Breast epithelium (tissue), 4 donors: Measurements from ENCODE around the gene PLPP1. TPM values are rescaled to one million over a fixed set of nuclear protein-coding genes. Genes with fewer than 3 reads are reported as not detected.
"Not testable (repeated sequence)": the region's sequence is repeated elsewhere in the genome, so short reads cannot be mapped to it uniquely, and the experiment has no call there.

Experiments
- DNase-seq, 2 donors: peaks; one replicate each; pipeline ENCODE4 v3.0.0-alpha.2; 2019; ENCODE audit warnings: low spot score in 2 of 2
- H3K27ac ChIP-seq, 2 donors: fragments of 200-600 bp; sonication (generic) in 1 of 2; one replicate each; pipeline ENCODE4 v1.5.1; 2016 to 2019; ENCODE audit warnings: mild to moderate bottlenecking in 1 of 2
- H3K27me3 ChIP-seq, 2 donors: fragments of 200-600 bp; sonication (generic) in 1 of 2; one replicate each; pipeline versions ENCODE4 v1.5.1 to v1.6.0; 2017 to 2019; ENCODE audit warnings: control low read depth in 1 of 2, mild to moderate bottlenecking in 1 of 2
- H3K36me3 ChIP-seq: fragments of 200-600 bp; one replicate; pipeline ENCODE4 v1.5.1; 2019
- H3K4me1 ChIP-seq, 2 donors: fragments of 200-600 bp; sonication (generic); one replicate each; pipeline ENCODE4 v1.5.1; 2016 to 2019; ENCODE audit warnings: control low read depth in 1 of 2
- H3K4me3 ChIP-seq, 3 donors: fragments of 200-600 bp; sonication (generic); 1 replicate in 2 of 3; 2 replicates in 1 of 3; pipeline ENCODE4 v1.5.1; 2016 to 2019; ENCODE audit warnings: mild to moderate bottlenecking in 3 of 3, moderate library complexity in 2 of 3
- H3K9me3 ChIP-seq, 2 donors: fragments of 200-600 bp; sonication (generic) in 1 of 2; one replicate each; pipeline ENCODE4 v1.5.1; 2016 to 2019; ENCODE audit warnings: control low read depth in 1 of 2
- POLR2A ChIP-seq: fragments of 450-650 bp; IDR thresholded peaks from one replicate; pipeline ENCODE4 v1.6.1; 2016; ENCODE audit warnings: antibody characterized with exemption, mild to moderate bottlenecking, moderate library complexity
- POLR2AphosphoS5 ChIP-seq, 3 donors: sonication (generic); formaldehyde crosslinking; IDR thresholded peaks; one replicate each; pipeline ENCODE4 v1.6.1; 2017; ENCODE audit warnings: antibody characterized with exemption in 3 of 3
- intact Hi-C: fragments of 100-400 bp; cut with DNase I; formaldehyde crosslinking; loops from one replicate; pipeline ENCODE4 v1.15.1; 2023; ENCODE audit warnings: low total_unique reads
- total RNA-seq, 3 donors: library from RNA; depleted of rRNA; stranded (reverse); fragments of >200 nt; gene quantifications; one replicate each; pipeline ENCODE4 v1.1.0, GENCODE V29; 2016
- TF ChIP-seq, protein P1 (sequence below), 3 donors: fragments of 450-650 bp; IDR thresholded peaks; one replicate each; pipeline ENCODE4 v1.5.1; 2016 to 2017; ENCODE audit warnings: antibody characterized with exemption in 3 of 3, mild to moderate bottlenecking in 3 of 3, moderate library complexity in 3 of 3

PLPP1 gene
- total RNA-seq, 3 donors from 2014 or later: 177 to 339 (median 237) TPM

DNA sequence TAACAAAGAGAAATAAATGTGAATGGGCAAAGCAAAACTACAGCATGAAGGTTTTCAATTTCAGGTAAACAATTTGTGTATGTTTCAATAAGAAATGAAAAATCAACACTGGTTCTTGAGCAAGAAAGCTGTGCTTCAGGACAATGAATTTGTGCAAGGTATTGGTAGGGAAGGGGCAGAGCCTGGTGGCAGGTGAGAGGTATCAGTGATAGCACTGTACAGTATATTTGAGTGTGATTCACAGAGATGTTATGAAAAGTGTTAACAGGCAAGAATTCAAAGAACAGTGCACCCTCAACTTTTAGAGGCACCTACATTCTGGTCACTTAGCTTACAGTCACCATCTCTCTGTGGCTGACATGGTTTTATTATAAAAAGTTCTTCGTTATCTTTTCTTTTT, 25.7 kb downstream of the PLPP1 start:
- no peak for DNase-seq
- intact Hi-C loops: no loop called here
- TF ChIP-seq POLR2A (no peak), POLR2AphosphoS5 (IDR thresholded peaks at IDR 0.05) (no peak)
- TF ChIP-seq, protein P1, sequence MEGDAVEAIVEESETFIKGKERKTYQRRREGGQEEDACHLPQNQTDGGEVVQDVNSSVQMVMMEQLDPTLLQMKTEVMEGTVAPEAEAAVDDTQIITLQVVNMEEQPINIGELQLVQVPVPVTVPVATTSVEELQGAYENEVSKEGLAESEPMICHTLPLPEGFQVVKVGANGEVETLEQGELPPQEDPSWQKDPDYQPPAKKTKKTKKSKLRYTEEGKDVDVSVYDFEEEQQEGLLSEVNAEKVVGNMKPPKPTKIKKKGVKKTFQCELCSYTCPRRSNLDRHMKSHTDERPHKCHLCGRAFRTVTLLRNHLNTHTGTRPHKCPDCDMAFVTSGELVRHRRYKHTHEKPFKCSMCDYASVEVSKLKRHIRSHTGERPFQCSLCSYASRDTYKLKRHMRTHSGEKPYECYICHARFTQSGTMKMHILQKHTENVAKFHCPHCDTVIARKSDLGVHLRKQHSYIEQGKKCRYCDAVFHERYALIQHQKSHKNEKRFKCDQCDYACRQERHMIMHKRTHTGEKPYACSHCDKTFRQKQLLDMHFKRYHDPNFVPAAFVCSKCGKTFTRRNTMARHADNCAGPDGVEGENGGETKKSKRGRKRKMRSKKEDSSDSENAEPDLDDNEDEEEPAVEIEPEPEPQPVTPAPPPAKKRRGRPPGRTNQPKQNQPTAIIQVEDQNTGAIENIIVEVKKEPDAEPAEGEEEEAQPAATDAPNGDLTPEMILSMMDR (IDR thresholded peaks at IDR 0.05): no peak
- Histone ChIP-seq H3K27ac (peak overlapping the region in 1 of 2 donors; percentile 34), H3K27me3 (no peaks in the 10 kb centered on the region), H3K36me3 (no peaks in the 10 kb centered on the region), H3K4me3 (no peak overlapping the region), H3K9me3 (no peaks in the 10 kb centered on the region), H3K4me1 (no peaks in the 10 kb centered on the region)

DNA sequence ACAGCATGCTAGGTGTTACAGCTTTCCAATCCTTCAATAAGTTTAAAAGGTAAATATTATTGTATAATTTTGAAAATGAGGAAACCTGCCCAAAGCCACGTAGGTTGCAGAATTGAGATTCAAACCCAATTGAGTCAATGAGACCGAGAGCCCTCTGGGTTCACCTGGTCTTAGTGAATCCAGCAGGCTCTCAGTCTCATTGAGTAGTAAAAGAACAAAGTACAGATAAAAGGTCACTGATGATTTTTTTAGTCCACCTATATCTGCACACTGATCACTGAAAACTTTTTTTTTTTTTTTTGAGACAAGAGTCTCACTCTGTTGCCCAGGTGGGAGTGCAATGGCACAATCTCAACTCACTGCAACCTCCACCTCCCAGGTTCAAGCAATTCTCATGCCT, 27.2 kb downstream of the PLPP1 start:
- H3K9me3 ChIP-seq: no peaks in the 10 kb centered on the region
- H3K27ac ChIP-seq: no peak overlapping the region
- no peaks in the 10 kb centered on the region for H3K27me3 ChIP-seq
- no peak overlapping the region for H3K4me3 ChIP-seq
- intact Hi-C loops: no loop called here
- H3K4me1 ChIP-seq: no peaks in the 10 kb centered on the region
- TF ChIP-seq, protein P1 (IDR thresholded peaks at IDR 0.05): no peak
- TF ChIP-seq POLR2AphosphoS5 (IDR thresholded peaks at IDR 0.05): no peak
- TF ChIP-seq POLR2A: no peak
- no peaks in the 10 kb centered on the region for H3K36me3 ChIP-seq
- no peak for DNase-seq

DNA sequence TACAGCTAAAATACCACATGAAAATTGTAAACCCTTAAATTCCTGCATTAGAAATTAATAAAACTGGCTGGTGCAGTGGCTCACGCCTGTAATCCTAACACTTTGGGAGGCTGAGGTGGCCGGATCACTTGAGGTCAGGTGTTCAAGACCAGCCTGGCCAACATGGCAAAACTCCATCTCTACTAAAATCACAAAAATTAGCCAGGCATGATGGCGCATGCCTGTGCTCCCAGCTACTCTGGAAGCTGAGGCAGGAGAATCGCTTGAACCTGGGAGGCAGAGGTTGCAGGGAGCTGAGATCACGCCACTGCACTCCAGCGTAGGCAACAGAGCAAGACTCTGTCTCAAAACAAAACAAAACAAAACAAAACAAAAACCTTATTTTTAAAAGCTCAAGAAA, 29.1 kb downstream of the PLPP1 start:
- DNase-seq, H3K4me1 ChIP-seq, H3K27ac ChIP-seq, intact Hi-C loops, H3K36me3 ChIP-seq, H3K9me3 ChIP-seq, H3K4me3 ChIP-seq, H3K27me3 ChIP-seq: not testable (repeated sequence)

DNA sequence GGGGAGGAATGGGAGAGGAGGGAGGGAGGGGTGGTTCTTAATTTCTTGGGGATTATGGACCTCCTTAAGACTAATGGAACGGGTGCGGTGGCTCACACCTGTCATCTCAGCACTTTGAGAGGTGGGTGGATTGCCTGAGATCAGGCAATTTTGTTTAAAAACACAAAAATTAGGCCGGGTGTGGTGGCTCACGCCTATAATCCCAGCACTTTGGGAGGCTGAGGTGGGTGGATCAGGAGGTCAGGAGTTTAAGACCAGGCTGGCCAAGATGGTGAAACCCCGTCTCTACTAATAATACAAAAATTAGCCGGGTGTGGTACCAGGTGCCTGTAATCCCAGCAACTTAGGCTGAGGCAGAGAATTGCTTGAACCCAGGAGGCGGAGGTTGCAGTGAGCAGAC, 30.8 kb downstream of the PLPP1 start:
- intact Hi-C loops, H3K27me3 ChIP-seq, H3K4me1 ChIP-seq, H3K9me3 ChIP-seq, H3K27ac ChIP-seq, H3K4me3 ChIP-seq, H3K36me3 ChIP-seq, DNase-seq: not testable (repeated sequence)

DNA sequence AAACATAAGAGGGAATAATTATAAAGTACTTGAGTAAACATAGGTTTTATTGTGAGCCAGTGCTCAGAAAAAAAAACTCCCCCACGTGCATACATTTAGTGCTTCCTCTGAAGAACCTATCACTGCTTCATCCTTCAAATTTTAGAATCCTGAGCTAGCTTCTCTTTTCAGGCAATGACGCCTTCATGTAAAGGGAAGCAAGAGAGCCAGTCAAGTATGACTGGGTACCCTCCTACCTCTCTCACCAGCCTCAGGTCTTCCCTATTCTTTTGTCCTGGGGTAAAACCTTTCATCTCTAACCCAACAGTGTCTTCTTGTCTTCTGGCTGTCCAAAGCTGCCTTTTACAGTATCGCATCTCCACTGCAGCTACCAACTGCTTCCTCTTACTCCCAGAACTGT, 32.0 kb downstream of the PLPP1 start:
- H3K4me3 ChIP-seq: no peak overlapping the region
- no peaks in the 10 kb centered on the region for H3K36me3 ChIP-seq
- no peak for TF ChIP-seq POLR2A
- TF ChIP-seq, protein P1 (IDR thresholded peaks at IDR 0.05): no peak
- no peak for TF ChIP-seq POLR2AphosphoS5 (IDR thresholded peaks at IDR 0.05)
- intact Hi-C loops: no loop called here
- no peak overlapping the region for H3K27ac ChIP-seq
- H3K4me1 ChIP-seq: no peaks in the 10 kb centered on the region
- no peak for DNase-seq
- no peaks in the 10 kb centered on the region for H3K9me3 ChIP-seq
- no peaks in the 10 kb centered on the region for H3K27me3 ChIP-seq

DNA sequence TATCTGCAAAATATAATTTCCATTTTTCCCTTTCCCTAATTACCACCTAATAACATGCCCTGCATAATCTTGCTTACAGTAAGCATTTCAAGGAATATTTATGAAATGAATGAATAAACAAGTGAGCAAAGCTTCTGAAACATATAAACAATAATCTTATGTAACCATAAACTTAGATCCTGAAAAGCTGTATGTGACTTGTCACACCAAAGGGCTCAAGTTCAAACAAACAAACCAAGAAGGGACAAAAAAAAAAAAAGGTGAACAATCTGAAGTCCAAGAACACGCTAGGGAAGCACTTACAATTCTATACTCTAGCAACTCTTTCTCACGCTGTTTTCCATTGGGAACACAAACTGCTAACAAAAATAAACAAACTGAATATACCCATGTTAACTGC, 36.3 kb downstream of the PLPP1 start:
- Histone ChIP-seq H3K27me3 (no peaks in the 10 kb centered on the region), H3K9me3 (no peaks in the 10 kb centered on the region)

More for the DNA sequence above, 36.3 kb downstream of the PLPP1 start:
- Histone ChIP-seq H3K27ac (no peak overlapping the region), H3K4me1 (no peaks in the 10 kb centered on the region), H3K4me3 (no peak overlapping the region), H3K36me3 (no peaks in the 10 kb centered on the region)
- DNase-seq: no peak
- intact Hi-C loops: no loop called here
- TF ChIP-seq POLR2A (no peak), POLR2AphosphoS5 (IDR thresholded peaks at IDR 0.05) (no peak)
- TF ChIP-seq, protein P1 (IDR thresholded peaks at IDR 0.05): no peak
